HepG2 (cell line): ENCODE measurements around the gene TC2N. TPM values are rescaled to one million over a fixed set of nuclear protein-coding genes. Genes with fewer than 3 reads are reported as not detected.

ENCODE experiments used
- ATAC-seq: fragments of 200-7000 bp; cut with Tn5 transposase; 3 replicates; pipeline ENCODE4 v1.9.1; 2020; ENCODE audit warnings: mild to moderate bottlenecking, moderate library complexity
- BruUV-seq: library from RNA; stranded (reverse); fragments of 400-500 nt; replicated peaks from 2 replicates; lab custom pipeline; 2021; lab: Mats Ljungman, UMichigan
- CTCF ChIA-PET: fragments of 300-600 bp; formaldehyde crosslinking; extraction: SDS; loops from one replicate; lab custom pipeline; 2021; ENCODE audit warnings: low total read pairs, inconsistent platforms, low intra/inter-chr PET ratio; lab: Yijun Ruan, JAX
- POLR2A ChIA-PET: fragments of 350-600 bp; sonication (Branson Sonifier 250); formaldehyde crosslinking; loops from one replicate; lab custom pipeline; 2020; ENCODE audit warnings: antibody characterized with exemption, inconsistent platforms; lab: Yijun Ruan, JAX
- DNase-seq: peaks from one replicate; pipeline ENCODE4 v3.0.0-alpha.2; 2015; ENCODE audit warnings: low spot score
- FAIRE-seq: peaks from 3 replicates; lab custom pipeline; 2011; peaks lifted over from hg19 to GRCh38; lab: Jason Lieb, UNC
- H2AFZ ChIP-seq: one replicate; pipeline ENCODE4 v1.6.1; 2011; ENCODE audit warnings: low read length, inconsistent platforms
- H3K27ac ChIP-seq: fragments of 300-600 bp; 3 replicates; pipeline ENCODE4 v1.8.0; 2011; ENCODE audit warnings: mixed run types, mild to moderate bottlenecking, mixed read lengths, low read length, inconsistent platforms; ENCODE audit not compliant: insufficient read depth; ENCODE audit errors: extremely low read length
- H3K27me3 ChIP-seq, 2 experiments: fragments of 200-600 bp in 1 of 2; 2 replicates in 1 of 2; 3 replicates in 1 of 2; pipeline versions ENCODE4 v1.6.0 to v1.8.0; 2011; ENCODE audit warnings: low read length in 2 of 2, mild to moderate bottlenecking in 2 of 2, moderate library complexity in 2 of 2, inconsistent platforms in 1 of 2; ENCODE audit not compliant: insufficient read depth in 2 of 2, control insufficient read depth in 1 of 2
- H3K36me3 ChIP-seq, 2 experiments: fragments of 200-600 bp in 1 of 2; replicated peaks in 1 of 2; 2 replicates in 1 of 2; 3 replicates in 1 of 2; pipeline versions ENCODE4 v1.5.1 to v1.8.0; 2011; ENCODE audit warnings: low read length in 2 of 2, inconsistent platforms in 1 of 2; ENCODE audit not compliant: insufficient read depth in 2 of 2, control insufficient read depth in 1 of 2
- H3K4me1 ChIP-seq: 2 replicates; pipeline ENCODE4 v1.5.1; 2012; ENCODE audit warnings: low read length, inconsistent platforms; ENCODE audit not compliant: insufficient read depth
- H3K4me2 ChIP-seq: 2 replicates; pipeline ENCODE4 v1.6.0; 2011; ENCODE audit warnings: low read depth, low read length, inconsistent platforms
- H3K4me3 ChIP-seq, 3 experiments: fragments of 200-600 bp in 1 of 3; sonication (generic), shearing (Covaris generic) in 1 of 3; replicated peaks in 1 of 3; 2 replicates each; pipeline ENCODE4 v1.5.1; 2011 to 2016; ENCODE audit warnings: low read length in 3 of 3, inconsistent platforms in 2 of 3, low read depth in 2 of 3, mild to moderate bottlenecking in 2 of 3, control low read depth in 1 of 3, mixed read lengths in 1 of 3; ENCODE audit not compliant: insufficient read depth in 1 of 3
- H3K79me2 ChIP-seq: one replicate; pipeline ENCODE4 v1.6.1; 2011; ENCODE audit warnings: low read length, inconsistent platforms; ENCODE audit not compliant: insufficient read depth
- H3K9ac ChIP-seq: 2 replicates; pipeline ENCODE4 v1.6.0; 2011; ENCODE audit warnings: mild to moderate bottlenecking, low read depth, low read length, inconsistent platforms; ENCODE audit not compliant: insufficient read depth
- H3K9me3 ChIP-seq: 2 replicates; pipeline ENCODE4 v1.5.1; 2012; ENCODE audit warnings: mild to moderate bottlenecking, low read length
- H4K20me1 ChIP-seq: 2 replicates; pipeline ENCODE4 v1.6.0; 2011; ENCODE audit warnings: inconsistent platforms, mild to moderate bottlenecking, low read length, moderate library complexity; ENCODE audit not compliant: insufficient read depth
- CREBL2 ChIP-seq: sonication (generic); formaldehyde crosslinking; IDR thresholded peaks from 2 replicates; pipeline ENCODE4 v1.8.1; 2023; ENCODE audit warnings: missing genetic modification reagents, mild to moderate bottlenecking, borderline replicate concordance
- GZF1 ChIP-seq: sonication (generic); formaldehyde crosslinking; IDR thresholded peaks from 2 replicates; pipeline ENCODE4 v1.5.1; 2020; ENCODE audit warnings: mild to moderate bottlenecking, missing genetic modification reagents
- MNT ChIP-seq: fragments of 450-650 bp; IDR thresholded peaks from 2 replicates; pipeline ENCODE4 v1.6.1; 2016
- POGK ChIP-seq: sonication (generic); formaldehyde crosslinking; conservative IDR thresholded peaks from 2 replicates; pipeline ENCODE4 v1.8.0; 2022; ENCODE audit warnings: mild to moderate bottlenecking, moderate library complexity, missing genetic modification reagents
- PTBP1 ChIP-seq: fragments of 200-400 bp; formaldehyde crosslinking; IDR thresholded peaks from 2 replicates; pipeline ENCODE4 v1.6.1; 2018; ENCODE audit warnings: low read length, low read depth; ENCODE audit not compliant: poor library complexity, severe bottlenecking
- RORA ChIP-seq: sonication (generic); formaldehyde crosslinking; IDR thresholded peaks from 2 replicates; pipeline ENCODE4 v1.5.0; 2020; ENCODE audit warnings: mild to moderate bottlenecking, missing genetic modification reagents, moderate library complexity
- SMAD1 ChIP-seq: sonication (generic); formaldehyde crosslinking; IDR thresholded peaks from 2 replicates; pipeline ENCODE4 v1.4.0; 2020; ENCODE audit warnings: missing genetic modification reagents, low read depth, mild to moderate bottlenecking, borderline replicate concordance
- SMAD9 ChIP-seq: sonication (generic); formaldehyde crosslinking; IDR thresholded peaks from 2 replicates; pipeline ENCODE4 v1.5.1; 2020; ENCODE audit warnings: mild to moderate bottlenecking, missing genetic modification reagents
- TARDBP ChIP-seq: sonication (generic); formaldehyde crosslinking; IDR thresholded peaks from 2 replicates; pipeline ENCODE4 v1.8.0; 2022; ENCODE audit warnings: mild to moderate bottlenecking, missing genetic modification reagents
- ZBTB20 ChIP-seq: sonication (generic); formaldehyde crosslinking; IDR thresholded peaks from 2 replicates; pipeline ENCODE4 v1.8.1; 2023; ENCODE audit warnings: missing genetic modification reagents, low read depth, mild to moderate bottlenecking, borderline replicate concordance
- ZNF160 ChIP-seq: sonication (generic); formaldehyde crosslinking; IDR thresholded peaks from 2 replicates; pipeline ENCODE4 v1.8.0; 2022; ENCODE audit warnings: mild to moderate bottlenecking, inconsistent platforms, missing genetic modification reagents
- ZNF234 ChIP-seq: sonication (generic); formaldehyde crosslinking; conservative IDR thresholded peaks from 2 replicates; pipeline ENCODE4 v1.5.1; 2020; ENCODE audit warnings: mild to moderate bottlenecking, missing genetic modification reagents
- ZNF639 ChIP-seq: conservative IDR thresholded peaks from 2 replicates; pipeline ENCODE4 v1.6.1; 2018; ENCODE audit warnings: missing genetic modification reagents
- ZNF772 ChIP-seq: sonication (generic); formaldehyde crosslinking; IDR thresholded peaks from 2 replicates; pipeline ENCODE4 v1.5.0; 2020; ENCODE audit warnings: mild to moderate bottlenecking, missing genetic modification reagents
- ZNF800 ChIP-seq: sonication (generic); formaldehyde crosslinking; IDR thresholded peaks from 2 replicates; pipeline ENCODE4 v1.4.0; 2020; ENCODE audit warnings: missing genetic modification reagents
- WGBS: methylation state at CpG from one replicate; pipeline ENCODE4 v1.1.6; 2017; ENCODE audit warnings: low lambda C conversion rate; 5-methylcytosine and 5-hydroxymethylcytosine counted together
- in situ Hi-C: cut with HindIII; loops from 2 replicates; pipeline ENCODE4 v1.10.0; 2017; ENCODE audit warnings: low pct_unique_long_range_greater_than_20kb; ENCODE audit not compliant: extremely low pct_ligation_motif_present
- intact Hi-C: fragments of 100-400 bp; cut with micrococcal nuclease; formaldehyde crosslinking; loops from one replicate; pipeline ENCODE4 v1.10.0; 2022; ENCODE audit not compliant: unreplicated experiment
- polyA plus RNA-seq, 8 experiments: library from polyadenylated mRNA; depleted of rRNA in 3 of 8; stranded (reverse) in 7 of 8; unstranded in 1 of 8; fragments of >200 nt; fragmentation: Illumina TruSeq in 4 of 8; extraction: Trizol in 4 of 8; gene quantifications; 2 replicates each; pipeline versions ENCODE4 v1.2.1 to v1.2.3, GENCODE V29; 2011 to 2016; ENCODE audit warnings: low read depth in 4 of 8, missing spikeins in 1 of 8, mixed read lengths in 1 of 8; ENCODE audit not compliant: insufficient read depth in 1 of 8
- total RNA-seq, 5 experiments: library from RNA; depleted of rRNA; stranded (reverse); fragments of >200 nt; fragmentation: Illumina TruSeq; extraction: Trizol; gene quantifications; 2 replicates each; pipeline ENCODE4 v1.2.3, GENCODE V29; 2016; ENCODE audit warnings: low read depth in 1 of 5

Gene TC2N
- total and polyA plus RNA-seq, 2 of the 13 experiments (the other 11 are each of a cell fraction or from before 2014, with no cell fraction given) = 0.03 TPM; not detected in 1

GRCh38 chr14:91882369-91882768, 15.0 kb upstream of the TC2N start:
- intact Hi-C loops (no loop called here), in situ Hi-C loops (no loop called here)
- POLR2A ChIA-PET = no interaction called here
- Histone ChIP-seq H3K9me3 (no peaks in the 10 kb centered on the region), H3K4me2 (no peak overlapping the region), H3K27ac (no peak overlapping the region), H3K4me3 (no peak overlapping the region), H3K36me3 (no peaks in the 10 kb centered on the region), H3K4me1 (no peaks in the 10 kb centered on the region), H3K27me3 (no peaks in the 10 kb centered on the region), H3K79me2 (no peaks in the 10 kb centered on the region), H3K9ac (no peak overlapping the region), H4K20me1 (no peaks in the 10 kb centered on the region)
- DNase-seq (no peak), ATAC-seq (no peak), FAIRE-seq (no peak)
- WGBS = 90% methylated on average over 2 of the region's 5 CpGs
- CTCF ChIA-PET = no interaction called here
- BruUV-seq = no TSS peak
- TF ChIP-seq ZNF234 (CRISPR knock-in tag) (no peak), ZNF160 (CRISPR knock-in tag) (no peak), MNT (no peak), ZNF639 (no peak), PTBP1 (no peak), RORA (no peak), TARDBP (CRISPR knock-in tag) (no peak), ZNF800 (no peak), ZBTB20 (CRISPR knock-in tag) (no peak), ZNF772 (CRISPR knock-in tag) (no peak), POGK (CRISPR knock-in tag) (no peak), GZF1 (CRISPR knock-in tag) (no peak), SMAD9 (CRISPR knock-in tag) (no peak), CREBL2 (CRISPR knock-in tag) (no peak), SMAD1 (CRISPR knock-in tag) (no peak)
- TF ChIP-seq, all 625 proteins: peak for 0
- no peak overlapping the region for H2AFZ ChIP-seq
